ENCODE measurements around the gene DUSP21. TPM values are rescaled to one million over a fixed set of nuclear protein-coding genes. Genes with fewer than 3 reads are reported as not detected.
"Not testable (repeated sequence)": the region's sequence is repeated elsewhere in the genome, so short reads cannot be mapped to it uniquely, and the experiment has no call there.

Gene DUSP21
- total RNA-seq, 1 experiment from 2014 or later = not detected

- no peak for DNase-seq (ENCODE audit: extremely low read depth, low read depth)
Measured at GRCh38 chrX:44875185-44875489, 31.3 kb downstream of the DUSP21 start.

- DNase-seq (ENCODE audit: extremely low read depth, low read depth) = no peak
Measured at GRCh38 chrX:44876086-44876485, 32.3 kb downstream of the DUSP21 start.

GRCh38 chrX:44876767-44877166 is 32.9 kb downstream of the DUSP21 start:
- DNase-seq (ENCODE audit: extremely low read depth, low read depth) = no peak

DNA sequence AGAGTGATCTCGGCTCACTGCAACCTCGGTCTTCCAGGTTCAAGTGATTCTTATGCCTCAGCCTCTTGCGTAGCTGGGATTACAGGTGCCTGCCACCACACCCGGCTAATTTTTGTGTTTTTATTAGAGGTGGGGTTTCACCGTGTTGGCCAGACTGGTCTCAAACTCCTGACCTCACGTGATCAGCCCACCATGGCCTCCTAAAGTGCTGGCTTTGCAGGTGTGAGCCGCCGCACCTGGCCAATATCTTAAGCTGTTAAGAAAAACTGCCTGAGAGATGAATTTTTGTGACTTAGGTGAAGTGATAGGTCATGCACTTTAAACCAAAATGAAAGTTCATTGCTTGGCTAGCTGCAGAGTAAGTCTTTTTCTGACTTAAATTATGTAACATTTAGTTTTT is 35.0 kb downstream of the DUSP21 start:
- no peak for DNase-seq (ENCODE audit: extremely low read depth, low read depth)

DNA sequence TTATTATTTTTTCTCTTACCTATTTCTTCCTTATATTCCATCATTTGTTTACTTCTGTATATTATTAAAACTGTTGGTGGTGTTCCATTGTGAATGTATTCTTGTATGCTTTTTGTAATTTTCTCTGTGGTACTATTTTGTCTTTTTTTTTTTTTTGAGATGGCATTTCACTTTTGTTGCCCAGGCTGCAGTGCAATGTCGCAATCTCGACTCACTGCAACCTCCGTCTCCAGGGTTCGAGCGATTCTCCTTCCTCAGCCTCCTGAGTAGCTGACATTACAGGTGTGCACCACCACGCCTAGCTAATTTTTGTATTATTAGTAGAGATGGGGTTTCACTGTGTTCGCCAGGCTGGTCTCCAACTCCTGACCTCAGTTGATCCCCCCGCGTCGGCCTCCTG is 37.7 kb downstream of the DUSP21 start:
- no peak for DNase-seq (ENCODE audit: extremely low read depth, low read depth)

- no peak for DNase-seq (ENCODE audit: extremely low read depth, low read depth)
Measured at GRCh38 chrX:44882635-44883034, 38.8 kb downstream of the DUSP21 start.

- DNase-seq (ENCODE audit: extremely low read depth, low read depth) = no peak
Measured at GRCh38 chrX:44884944-44885343, 41.1 kb downstream of the DUSP21 start.

DNA sequence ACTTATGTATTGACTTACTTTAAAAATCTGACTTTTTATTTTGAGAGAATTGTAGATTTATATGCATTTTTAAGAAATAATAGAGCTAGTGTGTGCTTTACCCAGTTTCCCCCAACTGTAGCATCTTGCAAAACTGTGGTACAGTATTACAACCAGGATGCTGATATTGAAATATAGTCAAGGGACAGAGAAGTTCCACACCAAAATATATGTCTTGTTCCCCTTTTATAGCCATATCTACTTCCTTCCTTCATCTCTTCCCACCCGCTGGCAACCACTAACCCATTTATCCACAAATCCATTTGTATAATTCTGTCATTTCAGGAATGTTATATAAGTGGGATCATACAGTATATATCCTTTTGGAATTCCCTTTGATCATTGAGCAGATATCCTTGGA is 46.0 kb downstream of the DUSP21 start:
- no peak for DNase-seq (ENCODE audit: extremely low read depth, low read depth)

- no peak for DNase-seq (ENCODE audit: extremely low read depth, low read depth)
Measured at GRCh38 chrX:44890247-44890646, 46.4 kb downstream of the DUSP21 start.

DNA sequence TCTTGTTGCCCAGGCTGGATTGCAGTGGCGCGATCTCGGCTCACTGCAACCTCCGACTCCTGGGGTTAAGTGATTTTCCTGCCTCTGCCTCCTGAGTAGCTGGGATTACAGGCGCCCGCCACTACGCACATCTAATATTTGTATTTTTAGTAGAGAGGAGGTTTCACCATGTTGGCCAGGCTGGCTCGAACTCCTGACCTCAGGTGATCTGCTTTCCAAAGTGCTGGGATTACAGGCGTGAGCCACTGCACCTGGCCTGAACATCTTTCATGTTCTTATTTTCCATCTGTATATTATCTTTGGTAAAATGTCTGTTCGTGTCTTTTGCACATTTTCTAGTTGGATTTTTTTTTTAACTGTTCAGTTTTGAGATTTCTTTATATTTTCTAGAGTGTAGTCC is 46.9 kb downstream of the DUSP21 start:
- DNase-seq (ENCODE audit: extremely low read depth, low read depth) = not testable (repeated sequence)

DNA sequence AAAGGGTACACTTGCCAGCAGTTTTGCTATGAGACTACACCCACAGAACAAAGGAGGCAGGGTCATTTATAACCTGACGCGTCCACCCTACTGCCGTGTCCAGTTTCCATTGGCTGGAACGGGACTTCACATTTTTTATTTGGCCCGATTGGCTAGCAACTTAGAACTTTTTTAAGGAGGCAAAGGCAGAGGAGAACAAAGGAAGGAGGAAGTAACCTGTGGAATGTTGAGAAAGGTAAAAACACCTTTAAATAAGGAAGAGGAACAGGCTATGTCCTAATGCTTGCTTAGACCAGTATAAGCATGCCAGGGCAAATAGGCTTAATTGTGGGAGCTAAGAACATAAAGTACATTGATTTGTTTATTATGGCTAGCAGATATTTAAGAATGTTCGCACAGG is 47.8 kb downstream of the DUSP21 start:
- DNase-seq (ENCODE audit: extremely low read depth, low read depth) = no peak

Other genes with a start within 250 kb of the DUSP21 start
- gene KDM6A, start 29.2 kb downstream of the DUSP21 start, total RNA-seq (2014; rRNA removed; shearing (Covaris generic)) = 17.1 and 22.1 TPM in 2 replicates